ENCODE measurements around the gene FBLN7.

DNA sequence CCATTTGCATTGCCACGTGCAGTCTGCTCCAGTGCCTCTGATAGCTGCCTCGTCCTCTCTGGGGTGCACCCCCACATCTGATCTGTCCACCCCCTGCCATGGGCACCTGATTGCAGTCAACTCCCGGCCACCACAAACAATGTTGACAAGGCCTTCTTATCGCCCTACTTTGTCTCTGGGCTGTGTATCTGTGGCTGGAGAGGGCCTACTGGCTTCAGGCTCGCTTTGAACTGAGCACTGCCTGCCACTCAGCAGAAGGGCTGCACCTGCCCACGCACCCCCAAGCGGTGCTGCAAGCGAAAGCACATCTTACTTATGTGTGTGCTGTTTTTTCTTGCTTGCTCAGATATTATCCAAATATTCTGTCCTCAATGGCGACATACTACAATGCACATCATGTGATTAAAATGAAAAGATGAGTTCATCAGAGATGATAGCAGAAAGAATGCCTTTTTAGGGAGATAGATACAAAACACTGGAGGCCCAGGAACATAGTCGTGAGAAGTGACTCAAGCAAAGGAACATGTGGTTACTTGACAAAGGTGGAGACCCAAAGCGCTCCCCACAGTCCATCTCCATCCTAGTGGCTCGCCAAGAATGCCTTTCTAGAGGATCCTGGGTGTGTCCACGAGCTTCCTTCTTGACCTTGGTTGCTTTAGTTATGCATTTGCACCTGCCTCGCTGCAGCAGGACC is 28.8 kb downstream of the FBLN7 start:
- no peak for TF ChIP-seq POLR2A (IDR thresholded peaks at IDR 0.05)
- TF ChIP-seq, protein P1, sequence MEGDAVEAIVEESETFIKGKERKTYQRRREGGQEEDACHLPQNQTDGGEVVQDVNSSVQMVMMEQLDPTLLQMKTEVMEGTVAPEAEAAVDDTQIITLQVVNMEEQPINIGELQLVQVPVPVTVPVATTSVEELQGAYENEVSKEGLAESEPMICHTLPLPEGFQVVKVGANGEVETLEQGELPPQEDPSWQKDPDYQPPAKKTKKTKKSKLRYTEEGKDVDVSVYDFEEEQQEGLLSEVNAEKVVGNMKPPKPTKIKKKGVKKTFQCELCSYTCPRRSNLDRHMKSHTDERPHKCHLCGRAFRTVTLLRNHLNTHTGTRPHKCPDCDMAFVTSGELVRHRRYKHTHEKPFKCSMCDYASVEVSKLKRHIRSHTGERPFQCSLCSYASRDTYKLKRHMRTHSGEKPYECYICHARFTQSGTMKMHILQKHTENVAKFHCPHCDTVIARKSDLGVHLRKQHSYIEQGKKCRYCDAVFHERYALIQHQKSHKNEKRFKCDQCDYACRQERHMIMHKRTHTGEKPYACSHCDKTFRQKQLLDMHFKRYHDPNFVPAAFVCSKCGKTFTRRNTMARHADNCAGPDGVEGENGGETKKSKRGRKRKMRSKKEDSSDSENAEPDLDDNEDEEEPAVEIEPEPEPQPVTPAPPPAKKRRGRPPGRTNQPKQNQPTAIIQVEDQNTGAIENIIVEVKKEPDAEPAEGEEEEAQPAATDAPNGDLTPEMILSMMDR (IDR thresholded peaks at IDR 0.05) = no peak
